ENCODE measurements around the gene C19orf67. TPM values are rescaled to one million over a fixed set of nuclear protein-coding genes. Genes with fewer than 3 reads are reported as not detected.

The C19orf67 gene
- total and polyA plus RNA-seq, 2 of the 4 experiments (the other 2 are of a cell fraction): not detected

- intact Hi-C loops (cut with micrococcal nuclease) (no loop called here), dilution Hi-C loops (cut with HindIII; ENCODE audit: low sequenced_read_pairs, unreplicated experiment) (no loop called here), in situ Hi-C loops (cut with MboI; ENCODE audit: low sequenced_read_pairs) (no loop called here)
- Histone ChIP-seq H3K9me1 (ENCODE audit: insufficient read depth, low read length) (no peaks in the 10 kb centered on the region; the same call in 1 of the 2 replicates), H3K9me3 (ENCODE audit: control insufficient read depth, insufficient read depth, low read length) (no peaks in the 10 kb centered on the region), H2AFZ (replicated peaks; ENCODE audit: low read length, poor library complexity) (no peak overlapping the region), H3K14ac (replicated peaks; ENCODE audit: low read depth, low read length) (no peak overlapping the region), H3K36me3 (ENCODE audit: control insufficient read depth, insufficient read depth, low read length) (no peaks in the 10 kb centered on the region), H2AK9ac (replicated peaks; ENCODE audit: low read depth, low read length, poor library complexity) (no peak overlapping the region), H3K56ac (ENCODE audit: extremely low read depth, insufficient read depth, low read length) (no peak overlapping the region), H3K27me3 (ENCODE audit: control insufficient read depth, insufficient read depth, low read length) (peaks cover 5% of the 10 kb centered on the region; the same call in 1 of the 2 replicates), H2AK5ac (ENCODE audit: low read depth, low read length) (no peak overlapping the region), H3K4ac (ENCODE audit: low read depth, low read length) (no peak overlapping the region), H3K4me2 (ENCODE audit: low read depth, low read length) (no peak overlapping the region), H4K5ac (ENCODE audit: low read depth, low read length) (no peak overlapping the region), H3K18ac (ENCODE audit: low read depth, low read length) (no peak overlapping the region), H2BK120ac (ENCODE audit: low read depth, low read length) (no peak overlapping the region), H3K9ac (ENCODE audit: low read depth, low read length) (no peak overlapping the region), H4K20me1 (ENCODE audit: insufficient read depth, low read length) (no peaks in the 10 kb centered on the region), H2BK5ac (ENCODE audit: low read depth, low read length, poor library complexity, severe bottlenecking) (no peak overlapping the region), H3K23ac (ENCODE audit: low read depth, low read length) (no peak overlapping the region), H3K79me1 (ENCODE audit: low read depth in 1 of 2, low read length in 2 of 2) (no peaks in the 10 kb centered on the region), H3K4me1 (ENCODE audit: control insufficient read depth, insufficient read depth, low read length) (no peaks in the 10 kb centered on the region), H3K4me3 (ENCODE audit: insufficient read depth, low read depth, low read length) (no peak overlapping the region), H3K27ac (ENCODE audit: insufficient read depth, low read length) (no peak overlapping the region), H2BK20ac (ENCODE audit: low read depth, low read length) (no peak overlapping the region), H4K91ac (ENCODE audit: insufficient read depth, low read depth, low read length) (no peak overlapping the region), H4K8ac (ENCODE audit: low read depth in 2 of 2, low read length in 2 of 2) (no peak overlapping the region), H2BK15ac (ENCODE audit: low read depth, low read length) (no peak overlapping the region)
- WGBS, 2 experiments (ENCODE audit: extremely low coverage in 2 of 2, insufficient read length in 1 of 2): no CpG with 5 or more reads among the region's 7 CpGs
- no peak for ATAC-seq (ENCODE audit: low read depth)
- no TSS peak for BruUV-seq (replicated peaks)
- TF ChIP-seq CTCF (conservative IDR thresholded peaks at IDR 0.05; ENCODE audit: low read depth, low read length) (no peak), RAD21 (IDR thresholded peaks at IDR 0.05; ENCODE audit: low read length) (no peak), POLR2A (IDR thresholded peaks at IDR 0.05; ENCODE audit: low read depth, low read length) (no peak), USF2 (IDR thresholded peaks at IDR 0.05; ENCODE audit: low read depth, low read length) (no peak), MAZ (IDR thresholded peaks at IDR 0.05; ENCODE audit: borderline replicate concordance, low read depth, low read length) (no peak), ELK1 (IDR thresholded peaks at IDR 0.05; ENCODE audit: borderline replicate concordance, low read depth, low read length) (no peak), NFE2L2 (IDR thresholded peaks at IDR 0.05; ENCODE audit: low read depth, low read length) (no peak), MAFK (IDR thresholded peaks at IDR 0.05; ENCODE audit: low read depth, low read length) (no peak), CHD1 (IDR thresholded peaks at IDR 0.05; ENCODE audit: low read depth, low read length) (no peak), CEBPB (IDR thresholded peaks at IDR 0.05; ENCODE audit: low read depth, low read length) (no peak), BHLHE40 (IDR thresholded peaks at IDR 0.05; ENCODE audit: low read depth, low read length) (no peak), SMC3 (IDR thresholded peaks at IDR 0.05; ENCODE audit: low read depth, low read length) (no peak), MXI1 (IDR thresholded peaks at IDR 0.05; ENCODE audit: borderline replicate concordance, low read depth, low read length) (no peak), RFX5 (IDR thresholded peaks at IDR 0.05; ENCODE audit: low read depth, low read length) (no peak), FOS (IDR thresholded peaks at IDR 0.05; ENCODE audit: low read depth, low read length) (no peak), RCOR1 (IDR thresholded peaks at IDR 0.05; ENCODE audit: insufficient replicate concordance, low read length) (no peak)
- DNase-seq: no peak
- POLR2A ChIA-PET (ENCODE audit: unreplicated experiment): no interaction called here
- CTCF ChIA-PET: no interaction called here
These were observed 49.9 kb downstream of the C19orf67 start for GRCh38 chr19:14035706-14036105.

All from IMR-90 (cell line).